Spleen (tissue), 11 donors: ENCODE measurements around the gene ATF4. TPM values are rescaled to one million over a fixed set of nuclear protein-coding genes. Genes with fewer than 3 reads are reported as not detected.
A peak's percentile ranks its signal among the peaks of the same experiment; 100 is the strongest.

Source experiments
- DNase-seq: peaks from one replicate; pipeline ENCODE4 v3.0.0-alpha.2; 2020
- H3K27ac ChIP-seq, 8 donors: fragments of 200-600 bp; sonication (generic) in 7 of 8; 1 replicate in 4 of 8; 2 replicates in 4 of 8; pipeline versions ENCODE4 v1.5.0 to v1.8.0; 2016 to 2021; ENCODE audit warnings: inconsistent platforms in 4 of 8, mild to moderate bottlenecking in 4 of 8, moderate library complexity in 1 of 8
- H3K27me3 ChIP-seq, 7 donors: fragments of 200-600 bp; sonication (generic) in 6 of 7; replicated peaks in 1 of 7; 1 replicate in 4 of 7; 2 replicates in 3 of 7; pipeline versions ENCODE4 v1.5.0 to v1.8.0; 2016 to 2021; ENCODE audit warnings: inconsistent platforms in 3 of 7, mild to moderate bottlenecking in 1 of 7
- H3K36me3 ChIP-seq, 6 donors: fragments of 200-600 bp; sonication (generic) in 5 of 6; 1 replicate in 4 of 6; 2 replicates in 2 of 6; pipeline versions ENCODE4 v1.5.0 to v1.8.0; 2016 to 2021; ENCODE audit warnings: inconsistent platforms in 2 of 6
- H3K4me1 ChIP-seq, 6 donors: fragments of 200-600 bp; sonication (generic) in 5 of 6; 1 replicate in 3 of 6; 2 replicates in 3 of 6; pipeline versions ENCODE4 v1.5.0 to v1.8.0; 2016 to 2021; ENCODE audit warnings: inconsistent platforms in 3 of 6
- H3K4me3 ChIP-seq, 8 donors: fragments of 200-600 bp; sonication (generic) in 7 of 8; 1 replicate in 4 of 8; 2 replicates in 4 of 8; pipeline versions ENCODE4 v1.5.0 to v1.8.0; 2016 to 2021; ENCODE audit warnings: inconsistent platforms in 4 of 8, mild to moderate bottlenecking in 4 of 8, moderate library complexity in 2 of 8
- H3K9me3 ChIP-seq, 8 donors: fragments of 200-600 bp; sonication (generic) in 7 of 8; 1 replicate in 4 of 8; 2 replicates in 4 of 8; pipeline versions ENCODE4 v1.5.0 to v1.8.0; 2016 to 2021; ENCODE audit warnings: inconsistent platforms in 4 of 8
- CTCF ChIP-seq, 11 experiments: fragments of 200-600 bp in 7 of 11; fragments of 450-650 bp in 4 of 11; sonication (generic) in 4 of 11; IDR thresholded peaks in 8 of 11; conservative IDR thresholded peaks in 3 of 11; 1 replicate in 7 of 11; 2 replicates in 4 of 11; pipeline versions ENCODE4 v1.4.0 to v1.8.0; 2016 to 2021; ENCODE audit warnings: antibody characterized with exemption in 11 of 11, inconsistent platforms in 4 of 11, mild to moderate bottlenecking in 1 of 11
- POLR2A ChIP-seq, 3 donors: fragments of 450-650 bp; IDR thresholded peaks; one replicate each; pipeline ENCODE4 v1.5.1; 2017; ENCODE audit warnings: antibody characterized with exemption in 3 of 3, mild to moderate bottlenecking in 1 of 3
- POLR2AphosphoS5 ChIP-seq, 3 donors: sonication (generic); formaldehyde crosslinking; IDR thresholded peaks; one replicate each; pipeline ENCODE4 v1.5.1; 2017; ENCODE audit warnings: antibody characterized with exemption in 3 of 3
- WGBS, 5 donors: extraction: QIAGEN DNeasy Blood & Tissue Kit in 3 of 5; methylation state at CpG; one replicate each; pipeline versions ENCODE4 v1.1.5 to v1.1.7; 2013 to 2018; 5-methylcytosine and 5-hydroxymethylcytosine counted together
- intact Hi-C: fragments of 100-400 bp; cut with DNase I; formaldehyde crosslinking; loops from one replicate; pipeline ENCODE4 v1.15.0; 2023; ENCODE audit warnings: low total_unique reads
- polyA plus RNA-seq, 3 donors: library from polyadenylated mRNA; stranded (reverse); fragments of 200-250 nt; gene quantifications; one replicate each; pipeline ENCODE4 v1.2.1, GENCODE V29; 2013
- total RNA-seq, 7 donors: library from RNA; depleted of rRNA in 3 of 7; stranded (reverse); fragments of >200 nt in 3 of 7; fragmentation: NEBNext Ultra II Directional in 4 of 7; extraction: Animal tissue kit (Norgen Biotek cat#: 25700) in 4 of 7; gene quantifications; one replicate each; pipeline versions ENCODE4 v1.1.0 to v1.2.1, GENCODE V29; 2016 to 2021
- donor health status: healthy with polysubstance abuse.
- donor health status: DM: no; HTN: no; CAD: no; lungs with moderate emphysema.
- donor health status: DM: no; HTN: no; CAD: no.
- donor health status: Bipolar disorder and iron deficiency.
- donor health status: healthy.
- donor health status: DM: no; HTN: no; CAD: no.
- donor health status: DM: yes; HTN: yes; CAD: no.

ATF4 gene
- total and polyA plus RNA-seq, 10 donors: 190 to 414 (median 274) TPM

DNA sequence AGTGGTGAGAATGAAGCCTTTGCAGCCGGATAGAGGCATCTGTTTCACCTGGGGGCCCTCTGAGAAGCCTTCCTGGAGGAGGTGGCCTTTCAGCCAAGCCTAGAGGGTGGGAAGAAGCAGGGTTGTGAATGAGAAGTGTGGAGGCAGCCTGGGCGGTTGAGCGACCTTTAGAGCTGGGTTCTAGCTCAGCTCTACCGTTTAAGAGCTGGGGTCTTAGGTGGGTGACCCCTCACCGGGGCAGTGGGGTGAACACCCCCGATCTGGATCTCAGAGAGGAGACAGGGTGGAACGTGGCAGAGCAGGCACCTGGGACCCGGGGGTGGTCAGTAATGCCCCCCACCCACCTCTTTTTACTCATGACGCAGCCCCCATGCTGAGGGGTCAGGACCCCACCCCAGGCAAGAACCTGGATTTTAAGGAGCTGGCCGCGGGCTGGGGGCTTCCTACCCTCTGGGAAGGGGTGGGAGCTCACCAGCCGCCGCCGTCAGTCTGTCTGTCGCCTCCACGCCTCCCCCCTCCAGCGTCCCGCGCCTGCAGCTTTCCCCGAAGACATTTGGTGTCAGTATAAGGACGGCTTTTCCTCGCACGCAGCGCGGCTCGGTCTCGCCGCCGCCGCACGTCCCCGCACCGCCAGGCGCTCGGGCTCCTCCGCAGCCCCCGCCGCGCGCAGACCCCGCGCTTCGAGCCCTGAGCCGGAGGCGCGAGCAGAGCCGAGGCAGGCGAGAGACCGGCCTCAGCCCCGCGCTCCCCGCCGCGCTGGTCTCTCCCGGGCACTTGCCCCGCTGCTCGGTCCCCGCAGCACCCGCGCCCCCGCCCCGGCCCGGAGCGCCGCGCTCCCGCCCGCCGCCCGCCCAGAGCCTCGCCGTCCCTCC is 36.8 kb downstream of the ATF4 start:
- intact Hi-C loops: no loop called here
- H3K4me1 ChIP-seq: peaks cover 0 to 18% (median 8%) of the 10 kb centered on the region in 6 donors
- no peak for DNase-seq
- no peak overlapping the region for H3K27ac ChIP-seq
- WGBS, 5 donors: 8 to 28% (median 11%) methylated on average over 14 to 72 of the region's 72 CpGs
- peak overlapping the region in 4 of 8 donors; percentile 7 to 57 (median 15) for H3K4me3 ChIP-seq
- H3K36me3 ChIP-seq: no peaks in the 10 kb centered on the region
- peaks cover 2 to 99% (median 46%) of the 10 kb centered on the region in 7 donors for H3K27me3 ChIP-seq
- TF ChIP-seq CTCF (IDR thresholded peaks at IDR 0.05 in 8 of 11, conservative IDR thresholded peaks at IDR 0.05 in 3 of 11) (peak in 1 of 11 experiments; percentile 24), POLR2A (IDR thresholded peaks at IDR 0.05) (no peak)
- H3K9me3 ChIP-seq: no peaks in the 10 kb centered on the region

DNA sequence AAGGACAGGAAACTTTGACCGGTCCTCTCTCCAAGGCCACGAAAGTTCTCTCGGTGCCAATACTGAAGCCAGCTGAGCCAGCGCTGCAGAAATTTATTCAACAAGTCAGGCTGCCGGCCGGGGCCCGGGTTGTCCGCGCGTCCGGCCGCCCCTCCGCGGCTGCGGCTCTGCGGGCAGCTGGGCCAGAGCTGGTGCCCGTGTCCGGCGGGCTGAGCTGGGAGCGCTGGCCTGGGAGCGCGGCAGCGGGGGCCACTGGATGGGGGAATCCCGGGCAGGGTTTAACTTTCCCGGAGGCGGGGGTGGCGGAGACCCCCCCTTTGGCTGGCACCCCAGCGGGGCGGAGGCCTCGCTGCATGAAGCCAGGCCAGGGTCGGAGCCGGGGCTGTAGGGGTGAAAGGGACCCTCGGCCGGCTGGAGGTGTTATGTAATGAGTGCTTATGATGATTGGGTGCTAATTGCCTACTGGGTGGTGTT is 37.9 kb downstream of the ATF4 start:
- Histone ChIP-seq H3K4me3 (peak overlapping the region in 1 of 8 donors; percentile 57), H3K4me1 (peaks cover 0 to 18% (median 8%) of the 10 kb centered on the region in 6 donors), H3K36me3 (no peaks in the 10 kb centered on the region), H3K9me3 (no peaks in the 10 kb centered on the region), H3K27ac (no peak overlapping the region), H3K27me3 (peaks cover 2 to 96% (median 46%) of the 10 kb centered on the region in 7 donors)
- TF ChIP-seq CTCF (IDR thresholded peaks at IDR 0.05 in 8 of 11, conservative IDR thresholded peaks at IDR 0.05 in 3 of 11) (no peak), POLR2A (IDR thresholded peaks at IDR 0.05) (no peak)
- no peak for DNase-seq
- intact Hi-C loops: no loop called here
- 7 to 11% (median 9%) methylated on average over 14 to 34 of the region's 34 CpGs for WGBS, 5 donors

GRCh38 chr22:39558950-39559349 is 38.6 kb downstream of the ATF4 start:
- Histone ChIP-seq H3K4me1 (peaks cover 0 to 18% (median 8%) of the 10 kb centered on the region in 6 donors), H3K9me3 (no peaks in the 10 kb centered on the region), H3K27me3 (peaks cover 2 to 91% (median 46%) of the 10 kb centered on the region in 7 donors), H3K36me3 (no peaks in the 10 kb centered on the region), H3K4me3 (no peak overlapping the region), H3K27ac (no peak overlapping the region)
- intact Hi-C loops: no loop called here
- TF ChIP-seq POLR2A (IDR thresholded peaks at IDR 0.05): no peak
- TF ChIP-seq POLR2AphosphoS5 (IDR thresholded peaks at IDR 0.05): no peak
- no peak for TF ChIP-seq CTCF (IDR thresholded peaks at IDR 0.05 in 8 of 11, conservative IDR thresholded peaks at IDR 0.05 in 3 of 11)
- WGBS, 5 donors: 82 to 90% (median 86%) methylated on average over 11 to 14 of the region's 14 CpGs
- DNase-seq: no peak

GRCh38 chr22:39559456-39560105 is 39.2 kb downstream of the ATF4 start:
- H3K4me1 ChIP-seq: peaks cover 0 to 18% (median 8%) of the 10 kb centered on the region in 6 donors
- no peaks in the 10 kb centered on the region for H3K9me3 ChIP-seq
- intact Hi-C loops: no loop called here
- peaks cover 2 to 84% (median 46%) of the 10 kb centered on the region in 7 donors for H3K27me3 ChIP-seq
- TF ChIP-seq POLR2A (IDR thresholded peaks at IDR 0.05) (no peak), CTCF (IDR thresholded peaks at IDR 0.05 in 8 of 11, conservative IDR thresholded peaks at IDR 0.05 in 3 of 11) (peak in 4 of 11 experiments; percentile 28 to 53 (median 32)), POLR2AphosphoS5 (IDR thresholded peaks at IDR 0.05) (no peak)
- DNase-seq: no peak
- H3K4me3 ChIP-seq: no peak overlapping the region
- 42 to 52% (median 47%) methylated on average over 11 of the region's 11 CpGs for WGBS, 5 donors
- H3K36me3 ChIP-seq: no peaks in the 10 kb centered on the region
- H3K27ac ChIP-seq: no peak overlapping the region
